SIG-M5 treated with dmso at 0.1 percent for 504 hours (cell line): ENCODE results near the gene DKKL1.
"Not testable (repeated sequence)": the region's sequence is repeated elsewhere in the genome, so short reads cannot be mapped to it uniquely, and the experiment has no call there.

Experiments
- DNase-seq: peaks from one replicate; lab custom pipeline; 2025; ENCODE audit not compliant: unreplicated experiment; lab: John Stamatoyannopoulos, UW

Gene DKKL1

GRCh38 chr19:49363268-49364082, at the start of gene DKKL1:
Gene DKKL1, plus strand, starts transcription at chr19:49363877. Its CDS starts 122 bp downstream, at chr19:49363999.
- peak; percentile 92 for DNase-seq

- DNase-seq: no peak
Measured at GRCh38 chr19:49315111-49315510, 48.6 kb upstream of the DKKL1 start.

GRCh38 chr19:49316284-49316683, 47.4 kb upstream of the DKKL1 start:
- no peak for DNase-seq

- no peak for DNase-seq
Measured at GRCh38 chr19:49318296-49318695, 45.4 kb upstream of the DKKL1 start.

GRCh38 chr19:49324801-49325576, 38.7 kb upstream of the DKKL1 start, which contains the start of gene SLC6A16:
Gene SLC6A16, minus strand, starts transcription at chr19:49325191. Its CDS starts 13,844 bp downstream, at chr19:49311347.
- DNase-seq: no peak

GRCh38 chr19:49325756-49326155, 37.9 kb upstream of the DKKL1 start:
- DNase-seq: not testable (repeated sequence)

GRCh38 chr19:49326165-49326704, 37.4 kb upstream of the DKKL1 start:
- DNase-seq: peak; percentile 19

- peak; percentile 41 for DNase-seq
Measured at GRCh38 chr19:49327878-49328544, 35.7 kb upstream of the DKKL1 start.

- DNase-seq: no peak
Measured at GRCh38 chr19:49328741-49329140, 34.9 kb upstream of the DKKL1 start.

GRCh38 chr19:49331187-49331586, 32.5 kb upstream of the DKKL1 start:
- not testable (repeated sequence) for DNase-seq

- peak; percentile 86 for DNase-seq
Measured at GRCh38 chr19:49331616-49332055, 32.0 kb upstream of the DKKL1 start.

GRCh38 chr19:49332691-49333417, 30.8 kb upstream of the DKKL1 start:
- not testable (repeated sequence) for DNase-seq

- peak; percentile 73 for DNase-seq
Measured at GRCh38 chr19:49333418-49333805, 30.3 kb upstream of the DKKL1 start.

GRCh38 chr19:49333811-49334288, 29.8 kb upstream of the DKKL1 start:
- peak; percentile 49 for DNase-seq

- peak; percentile 63 for DNase-seq
Measured at GRCh38 chr19:49335071-49335783, 28.4 kb upstream of the DKKL1 start, which contains the start of gene CD37. Gene CD37, plus strand, starts transcription at chr19:49335406. Its CDS starts 135 bp downstream, at chr19:49335541.

- peak; percentile 21 for DNase-seq
Measured at GRCh38 chr19:49335784-49336481, 27.7 kb upstream of the DKKL1 start.

GRCh38 chr19:49336482-49337266, 27.0 kb upstream of the DKKL1 start:
- DNase-seq: no peak
